Testis (tissue), 3 donors: ENCODE data around the gene TACC2. TPM values are rescaled to one million over a fixed set of nuclear protein-coding genes. Genes with fewer than 3 reads are reported as not detected.

ENCODE experiments used
- DNase-seq: peaks from one replicate; pipeline ENCODE4 v3.0.0-alpha.2; 2019
- H3K27ac ChIP-seq, 2 donors: fragments of 200-600 bp; sonication (generic); one replicate each; pipeline ENCODE4 v1.5.1; 2019
- H3K27me3 ChIP-seq: fragments of 200-600 bp; sonication (generic); one replicate; pipeline ENCODE4 v1.5.1; 2019
- H3K36me3 ChIP-seq: fragments of 200-600 bp; sonication (generic); one replicate; pipeline ENCODE4 v1.5.1; 2017; ENCODE audit warnings: low read depth; ENCODE audit errors: missing control alignments
- H3K4me1 ChIP-seq: fragments of 200-600 bp; sonication (generic); one replicate; pipeline ENCODE4 v1.5.1; 2019
- H3K4me3 ChIP-seq, 2 donors: fragments of 200-600 bp; sonication (generic); one replicate each; pipeline ENCODE4 v1.5.1; 2017 to 2019
- H3K9me3 ChIP-seq: fragments of 200-600 bp; sonication (generic); one replicate; pipeline ENCODE4 v1.5.1; 2017
- POLR2A ChIP-seq: fragments of 450-650 bp; IDR thresholded peaks from one replicate; pipeline ENCODE4 v1.6.1; 2017; ENCODE audit warnings: antibody characterized with exemption, mild to moderate bottlenecking, moderate library complexity
- WGBS, 2 donors: methylation state at CpG; one replicate each; pipeline ENCODE4 v1.1.5; 2018; 5-methylcytosine and 5-hydroxymethylcytosine counted together
- intact Hi-C: fragments of 100-400 bp; cut with DNase I; formaldehyde crosslinking; loops from one replicate; pipeline ENCODE4 v1.15.1; 2023; ENCODE audit warnings: low total_unique reads
- polyA plus RNA-seq: library from polyadenylated mRNA; stranded (reverse); fragments of 350-450 nt; fragmentation: Illumina TruSeq; extraction: RNeasy Lipid Tissue Mini Kit (QIAGEN cat#74804); gene quantifications from one replicate; pipeline ENCODE4 v1.2.3, GENCODE V29; 2014; ENCODE audit warnings: low read depth, low replicate concordance; ENCODE audit not compliant: insufficient read depth
- total RNA-seq, 2 donors: library from RNA; depleted of rRNA; stranded (reverse); fragments of >200 nt; gene quantifications; one replicate each; pipeline ENCODE4 v1.2.3, GENCODE V29; 2016
- TF ChIP-seq, protein P1 (sequence below), 3 experiments: fragments of 450-650 bp in 2 of 3; fragments of 200-600 bp in 1 of 3; sonication (generic) in 1 of 3; IDR thresholded peaks; one replicate each; pipeline ENCODE4 v1.5.1; 2016 to 2019; ENCODE audit warnings: antibody characterized with exemption in 3 of 3, mild to moderate bottlenecking in 2 of 3, moderate library complexity in 1 of 3

The TACC2 gene
- total and polyA plus RNA-seq, 3 donors from 2014 or later, result 18.0 to 24.2 (median 21.3) TPM

- Histone ChIP-seq H3K27me3 (no peaks in the 10 kb centered on the region), H3K4me1 (no peaks in the 10 kb centered on the region), H3K4me3 (no peak overlapping the region), H3K27ac (no peak overlapping the region), H3K9me3 (no peaks in the 10 kb centered on the region), H3K36me3 (no peaks in the 10 kb centered on the region)
- DNase-seq, result no peak
- no peak for TF ChIP-seq POLR2A
- TF ChIP-seq, protein P1, sequence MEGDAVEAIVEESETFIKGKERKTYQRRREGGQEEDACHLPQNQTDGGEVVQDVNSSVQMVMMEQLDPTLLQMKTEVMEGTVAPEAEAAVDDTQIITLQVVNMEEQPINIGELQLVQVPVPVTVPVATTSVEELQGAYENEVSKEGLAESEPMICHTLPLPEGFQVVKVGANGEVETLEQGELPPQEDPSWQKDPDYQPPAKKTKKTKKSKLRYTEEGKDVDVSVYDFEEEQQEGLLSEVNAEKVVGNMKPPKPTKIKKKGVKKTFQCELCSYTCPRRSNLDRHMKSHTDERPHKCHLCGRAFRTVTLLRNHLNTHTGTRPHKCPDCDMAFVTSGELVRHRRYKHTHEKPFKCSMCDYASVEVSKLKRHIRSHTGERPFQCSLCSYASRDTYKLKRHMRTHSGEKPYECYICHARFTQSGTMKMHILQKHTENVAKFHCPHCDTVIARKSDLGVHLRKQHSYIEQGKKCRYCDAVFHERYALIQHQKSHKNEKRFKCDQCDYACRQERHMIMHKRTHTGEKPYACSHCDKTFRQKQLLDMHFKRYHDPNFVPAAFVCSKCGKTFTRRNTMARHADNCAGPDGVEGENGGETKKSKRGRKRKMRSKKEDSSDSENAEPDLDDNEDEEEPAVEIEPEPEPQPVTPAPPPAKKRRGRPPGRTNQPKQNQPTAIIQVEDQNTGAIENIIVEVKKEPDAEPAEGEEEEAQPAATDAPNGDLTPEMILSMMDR (IDR thresholded peaks at IDR 0.05), result no peak
- WGBS, 2 donors, result 56 to 80% methylated on average over 11 to 12 of the region's 12 CpGs
- intact Hi-C loops, result no loop called here
These were observed 183.5 kb downstream of the TACC2 start for GRCh38 chr10:122172361-122173008.

- intact Hi-C loops, result no loop called here
- TF ChIP-seq, protein P1 (IDR thresholded peaks at IDR 0.05), result no peak
- no peak for TF ChIP-seq POLR2A
- 67 to 71% methylated on average over 7 of the region's 7 CpGs for WGBS, 2 donors
- Histone ChIP-seq H3K27me3 (no peaks in the 10 kb centered on the region), H3K27ac (no peak overlapping the region), H3K9me3 (no peaks in the 10 kb centered on the region), H3K4me1 (no peaks in the 10 kb centered on the region), H3K36me3 (no peaks in the 10 kb centered on the region), H3K4me3 (no peak overlapping the region)
- DNase-seq, result no peak
These were observed 184.4 kb downstream of the TACC2 start for GRCh38 chr10:122173337-122173736.

- 90 to 96% methylated on average over 4 to 8 of the region's 8 CpGs for WGBS, 2 donors
- no peak overlapping the region for H3K27ac ChIP-seq
These were observed 184.9 kb downstream of the TACC2 start for GRCh38 chr10:122173766-122174435.

DNA sequence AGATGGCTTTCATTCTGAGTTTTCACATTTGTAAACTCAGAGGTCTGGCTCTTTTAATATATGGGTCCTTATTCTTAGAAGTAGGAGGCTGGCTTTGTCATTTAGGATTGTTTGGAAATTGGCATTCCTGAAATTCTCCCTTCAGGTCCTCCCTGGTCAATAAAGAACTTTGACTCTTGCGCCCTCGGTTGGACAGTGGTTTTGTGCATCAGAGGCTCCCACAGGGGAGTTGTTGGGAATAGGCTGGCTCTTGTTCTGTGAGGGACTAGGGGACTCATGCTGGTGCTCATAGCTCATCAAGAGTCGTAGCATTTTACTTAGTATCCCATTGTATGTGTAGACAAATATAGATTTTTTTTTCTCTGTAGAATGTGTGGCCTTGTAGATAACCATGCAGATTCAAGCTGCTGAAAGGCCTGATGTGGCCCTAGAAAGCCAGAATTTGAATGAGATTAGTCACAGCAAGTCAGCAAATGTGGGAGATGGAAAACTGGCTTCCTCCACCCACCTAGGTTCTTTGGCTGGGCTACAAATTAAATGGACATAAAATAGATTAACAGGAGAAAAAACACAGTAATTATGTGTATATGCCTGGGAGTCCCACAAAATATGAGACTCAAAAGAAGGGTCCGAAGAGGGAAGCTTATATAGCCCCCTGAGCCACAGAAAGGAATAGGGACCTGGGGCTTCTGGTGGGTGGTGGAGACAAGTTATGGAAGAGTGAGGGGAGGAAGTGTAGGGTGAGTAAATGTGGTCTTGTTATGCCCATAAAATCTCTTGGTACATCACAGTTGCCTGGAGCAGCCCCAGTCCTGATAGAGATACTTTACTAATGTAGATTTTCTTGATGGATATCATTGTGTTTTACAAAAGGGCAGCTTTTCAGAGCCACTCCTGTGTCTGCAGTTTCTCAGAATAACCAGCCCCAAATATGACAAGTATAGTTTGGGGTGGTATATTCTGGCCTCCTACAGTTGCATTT is 187.6 kb downstream of the TACC2 start:
- H3K4me1 ChIP-seq, result no peaks in the 10 kb centered on the region
- H3K36me3 ChIP-seq, result no peaks in the 10 kb centered on the region
- intact Hi-C loops, result no loop called here
- H3K27ac ChIP-seq, result no peak overlapping the region
- DNase-seq, result no peak
- H3K4me3 ChIP-seq, result no peak overlapping the region
- no peaks in the 10 kb centered on the region for H3K9me3 ChIP-seq
- WGBS, 2 donors, result 60 to 72% methylated on average over 4 of the region's 4 CpGs
- H3K27me3 ChIP-seq, result no peaks in the 10 kb centered on the region
- TF ChIP-seq POLR2A, result no peak
- TF ChIP-seq, protein P1 (IDR thresholded peaks at IDR 0.05), result no peak

More at GRCh38 chr10:122173766-122174435, 184.9 kb downstream of the TACC2 start:
- TF ChIP-seq, protein P1 (IDR thresholded peaks at IDR 0.05), result no peak
- TF ChIP-seq POLR2A, result no peak
- DNase-seq, result no peak
- Histone ChIP-seq H3K27me3 (no peaks in the 10 kb centered on the region), H3K4me1 (no peaks in the 10 kb centered on the region), H3K9me3 (no peaks in the 10 kb centered on the region), H3K36me3 (no peaks in the 10 kb centered on the region), H3K4me3 (no peak overlapping the region)
- intact Hi-C loops, result no loop called here
